Adipocyte (in vitro differentiated cells): ENCODE results near the gene MAGI1.
"Not testable (repeated sequence)": the region's sequence is repeated elsewhere in the genome, so short reads cannot be mapped to it uniquely, and the experiment has no call there.

Experiments
- DNase-seq: peaks from one replicate; pipeline ENCODE4 v3.0.0-alpha.2; 2015; ENCODE audit warnings: low read depth
- H3K27me3 ChIP-seq: replicated peaks from 2 replicates; pipeline ENCODE4 v1.7.0; 2013; ENCODE audit warnings: mild to moderate bottlenecking, low read length, moderate library complexity; ENCODE audit not compliant: control insufficient read depth, insufficient read depth
- H3K36me3 ChIP-seq: 2 replicates; pipeline ENCODE4 v1.7.0; 2013; ENCODE audit warnings: low read length, mild to moderate bottlenecking, moderate library complexity; ENCODE audit not compliant: control insufficient read depth, insufficient read depth, severe bottlenecking
- H3K4me1 ChIP-seq: 2 replicates; pipeline ENCODE4 v1.7.0; 2013; ENCODE audit warnings: mild to moderate bottlenecking, low read length, moderate library complexity; ENCODE audit not compliant: control insufficient read depth, insufficient read depth
- H3K4me3 ChIP-seq: 2 replicates; pipeline ENCODE4 v1.7.0; 2013; ENCODE audit warnings: mild to moderate bottlenecking, low read length, moderate library complexity
- H3K9ac ChIP-seq: 2 replicates; pipeline ENCODE4 v1.7.0; 2013; ENCODE audit warnings: mild to moderate bottlenecking, low read length, moderate library complexity
- H3K9me3 ChIP-seq: 2 replicates; pipeline ENCODE4 v1.7.0; 2013; ENCODE audit warnings: mild to moderate bottlenecking, low read length, moderate library complexity; ENCODE audit not compliant: control insufficient read depth

The MAGI1 gene

GRCh38 chr3:65534805-65535204 is 503.9 kb downstream of the MAGI1 start:
- no peak overlapping the region for H3K4me3 ChIP-seq
- H3K9ac ChIP-seq = no peak overlapping the region
- DNase-seq = no peak
- H3K4me1 ChIP-seq = peaks cover under 1% of the 10 kb centered on the region
- no peaks in the 10 kb centered on the region for H3K27me3 ChIP-seq
- no peaks in the 10 kb centered on the region for H3K36me3 ChIP-seq
- H3K9me3 ChIP-seq = no peaks in the 10 kb centered on the region

- Histone ChIP-seq H3K9me3 (no peaks in the 10 kb centered on the region), H3K27me3 (no peaks in the 10 kb centered on the region), H3K4me1 (peaks cover 9% of the 10 kb centered on the region), H3K4me3 (no peak overlapping the region), H3K36me3 (no peaks in the 10 kb centered on the region), H3K9ac (no peak overlapping the region)
- DNase-seq = no peak
Measured at GRCh38 chr3:65532749-65533148, 506.0 kb downstream of the MAGI1 start.

- no peaks in the 10 kb centered on the region for H3K27me3 ChIP-seq
- DNase-seq = no peak
- no peak overlapping the region for H3K9ac ChIP-seq
- H3K4me1 ChIP-seq = peaks cover 9% of the 10 kb centered on the region
- no peak overlapping the region for H3K4me3 ChIP-seq
- H3K9me3 ChIP-seq = no peaks in the 10 kb centered on the region
- H3K36me3 ChIP-seq = no peaks in the 10 kb centered on the region
Measured at GRCh38 chr3:65532215-65532614, 506.5 kb downstream of the MAGI1 start.

GRCh38 chr3:65531499-65531898 is 507.2 kb downstream of the MAGI1 start:
- no peak overlapping the region for H3K4me3 ChIP-seq
- DNase-seq = no peak
- H3K9ac ChIP-seq = no peak overlapping the region
- H3K36me3 ChIP-seq = no peaks in the 10 kb centered on the region
- H3K4me1 ChIP-seq = peaks cover 9% of the 10 kb centered on the region
- no peaks in the 10 kb centered on the region for H3K27me3 ChIP-seq
- no peaks in the 10 kb centered on the region for H3K9me3 ChIP-seq

GRCh38 chr3:65526656-65527055 is 512.1 kb downstream of the MAGI1 start:
- no peak overlapping the region for H3K4me3 ChIP-seq
- no peaks in the 10 kb centered on the region for H3K9me3 ChIP-seq
- no peaks in the 10 kb centered on the region for H3K36me3 ChIP-seq
- H3K4me1 ChIP-seq = peaks cover 9% of the 10 kb centered on the region
- H3K27me3 ChIP-seq = no peaks in the 10 kb centered on the region
- no peak overlapping the region for H3K9ac ChIP-seq
- DNase-seq = no peak

GRCh38 chr3:65524584-65524983 is 514.1 kb downstream of the MAGI1 start:
- Histone ChIP-seq H3K9ac (no peak overlapping the region), H3K27me3 (no peaks in the 10 kb centered on the region), H3K4me1 (peaks cover 9% of the 10 kb centered on the region), H3K36me3 (no peaks in the 10 kb centered on the region), H3K9me3 (no peaks in the 10 kb centered on the region), H3K4me3 (no peak overlapping the region)
- DNase-seq = no peak

GRCh38 chr3:65523878-65524277 is 514.8 kb downstream of the MAGI1 start:
- no peaks in the 10 kb centered on the region for H3K36me3 ChIP-seq
- no peak overlapping the region for H3K4me3 ChIP-seq
- DNase-seq = no peak
- no peaks in the 10 kb centered on the region for H3K9me3 ChIP-seq
- H3K9ac ChIP-seq = no peak overlapping the region
- peaks cover 4% of the 10 kb centered on the region for H3K4me1 ChIP-seq
- no peaks in the 10 kb centered on the region for H3K27me3 ChIP-seq

GRCh38 chr3:65521032-65521431 is 517.7 kb downstream of the MAGI1 start:
- H3K36me3 ChIP-seq = no peaks in the 10 kb centered on the region
- DNase-seq = no peak
- H3K27me3 ChIP-seq = no peaks in the 10 kb centered on the region
- H3K9ac ChIP-seq = no peak overlapping the region
- H3K4me1 ChIP-seq = no peaks in the 10 kb centered on the region
- no peaks in the 10 kb centered on the region for H3K9me3 ChIP-seq
- no peak overlapping the region for H3K4me3 ChIP-seq

GRCh38 chr3:65516998-65517397 is 521.7 kb downstream of the MAGI1 start:
- no peak overlapping the region for H3K4me3 ChIP-seq
- no peak overlapping the region for H3K9ac ChIP-seq
- H3K27me3 ChIP-seq = no peaks in the 10 kb centered on the region
- DNase-seq = no peak
- H3K9me3 ChIP-seq = no peaks in the 10 kb centered on the region
- H3K36me3 ChIP-seq = no peaks in the 10 kb centered on the region
- H3K4me1 ChIP-seq = no peaks in the 10 kb centered on the region

GRCh38 chr3:65514317-65514716 is 524.4 kb downstream of the MAGI1 start:
- not testable (repeated sequence) for H3K27me3 ChIP-seq, DNase-seq, H3K9ac ChIP-seq, H3K9me3 ChIP-seq, H3K36me3 ChIP-seq, H3K4me3 ChIP-seq, H3K4me1 ChIP-seq

GRCh38 chr3:65509423-65509794 is 529.3 kb downstream of the MAGI1 start:
- not testable (repeated sequence) for DNase-seq, H3K4me1 ChIP-seq, H3K9me3 ChIP-seq, H3K27me3 ChIP-seq, H3K4me3 ChIP-seq, H3K9ac ChIP-seq, H3K36me3 ChIP-seq

GRCh38 chr3:65508750-65509422 is 529.8 kb downstream of the MAGI1 start:
- no peak overlapping the region for H3K4me3 ChIP-seq
- H3K4me1 ChIP-seq = no peaks in the 10 kb centered on the region
- H3K9me3 ChIP-seq = no peaks in the 10 kb centered on the region
- no peak for DNase-seq
- no peaks in the 10 kb centered on the region for H3K27me3 ChIP-seq
- no peak overlapping the region for H3K9ac ChIP-seq
- no peaks in the 10 kb centered on the region for H3K36me3 ChIP-seq
